GM21786 (cell line): ENCODE data around the gene WLS.

Experiments
- ATAC-seq: cut with Tn5 transposase; IDR thresholded peaks from one replicate; pipeline ENCODE4 v1.9.1; 2021; ENCODE audit not compliant: unreplicated experiment

Gene WLS

GRCh38 chr1:68202239-68202832 is 30.0 kb downstream of the WLS start:
- ATAC-seq = no peak

GRCh38 chr1:68201546-68202238 is 30.6 kb downstream of the WLS start:
- no peak for ATAC-seq

GRCh38 chr1:68199603-68200002 is 32.7 kb downstream of the WLS start:
- no peak for ATAC-seq

GRCh38 chr1:68198752-68199151 is 33.6 kb downstream of the WLS start:
- no peak for ATAC-seq

GRCh38 chr1:68197891-68198290 is 34.4 kb downstream of the WLS start:
- ATAC-seq = no peak

- no peak for ATAC-seq
Observed at GRCh38 chr1:68197461-68197860, 34.9 kb downstream of the WLS start.

- no peak for ATAC-seq
Observed at GRCh38 chr1:68196676-68197075, 35.6 kb downstream of the WLS start.

- ATAC-seq = no peak
Observed at GRCh38 chr1:68191717-68192116, 40.6 kb downstream of the WLS start.

- ATAC-seq = no peak
Observed at GRCh38 chr1:68188644-68189340, 43.5 kb downstream of the WLS start.

- no peak for ATAC-seq
Observed at GRCh38 chr1:68188060-68188538, 44.2 kb downstream of the WLS start.

GRCh38 chr1:68185743-68186142 is 46.6 kb downstream of the WLS start:
- no peak for ATAC-seq

- ATAC-seq = no peak
Observed at GRCh38 chr1:68183895-68184294, 48.4 kb downstream of the WLS start.

- ATAC-seq = peak; percentile 15
Observed at GRCh38 chr1:68181165-68181556, 51.2 kb downstream of the WLS start.

- ATAC-seq = peak; percentile 56
Observed at GRCh38 chr1:68180441-68181164, 51.7 kb downstream of the WLS start.

GRCh38 chr1:68178821-68179490 is 53.4 kb downstream of the WLS start:
- peak; percentile 63 for ATAC-seq

GRCh38 chr1:68175621-68176398 is 56.5 kb downstream of the WLS start:
- ATAC-seq = no peak

- no peak for ATAC-seq
Observed at GRCh38 chr1:68174738-68175113, 57.6 kb downstream of the WLS start.

- no peak for ATAC-seq
Observed at GRCh38 chr1:68173936-68174737, 58.2 kb downstream of the WLS start.

GRCh38 chr1:68173283-68173935 is 58.9 kb downstream of the WLS start:
- no peak for ATAC-seq
